Smooth muscle cell of the brain vasculature (primary cell): ENCODE results near the gene PRAMEF12.
"Not testable (repeated sequence)": the region's sequence is repeated elsewhere in the genome, so short reads cannot be mapped to it uniquely, and the experiment has no call there.

Experiments used
- DNase-seq: peaks from one replicate; pipeline ENCODE4 v3.0.0-alpha.2; 2012; ENCODE audit warnings: low read depth, low spot score

Gene PRAMEF12

DNA sequence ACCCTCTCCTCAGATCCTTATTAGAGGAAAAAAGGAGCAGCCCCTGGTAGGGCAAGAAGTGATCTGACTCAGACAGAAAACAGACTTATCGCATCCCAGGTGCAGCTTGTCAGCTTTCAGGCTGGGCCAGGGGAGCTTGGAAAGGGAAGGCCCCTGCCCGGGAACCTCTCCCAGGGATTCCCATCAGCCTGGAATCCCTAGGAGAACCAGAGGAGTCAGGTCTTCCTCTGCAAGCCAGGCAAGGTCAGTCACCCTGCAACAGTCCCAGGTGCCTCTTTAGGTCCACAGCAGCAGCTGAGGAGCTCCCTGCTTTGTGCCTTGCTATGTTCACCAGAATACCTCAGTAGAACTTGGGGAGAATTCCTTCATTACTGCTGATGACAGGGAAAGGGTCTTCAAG lies 2.9 kb upstream of the PRAMEF12 start:
- DNase-seq, result no peak

DNA sequence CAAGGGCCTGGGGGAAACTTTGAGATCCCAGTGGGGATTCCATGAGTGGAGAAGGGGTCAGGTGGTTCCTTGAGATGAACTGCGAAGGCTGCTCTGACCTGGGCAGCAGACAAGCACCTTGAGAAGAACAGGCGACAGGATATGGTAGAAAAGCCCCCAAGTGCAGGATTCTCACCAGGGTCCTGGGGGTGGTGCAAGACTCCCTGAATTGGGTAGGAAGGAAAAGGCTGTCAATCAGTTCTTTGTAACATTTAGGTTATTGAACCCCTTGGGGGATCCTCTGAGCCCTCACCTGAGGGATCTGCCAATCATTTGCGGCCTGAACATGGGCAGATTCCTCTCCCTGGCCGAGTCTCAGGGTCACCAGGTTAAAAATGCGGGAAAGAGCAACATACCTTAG lies 2.4 kb upstream of the PRAMEF12 start:
- no peak for DNase-seq

DNA sequence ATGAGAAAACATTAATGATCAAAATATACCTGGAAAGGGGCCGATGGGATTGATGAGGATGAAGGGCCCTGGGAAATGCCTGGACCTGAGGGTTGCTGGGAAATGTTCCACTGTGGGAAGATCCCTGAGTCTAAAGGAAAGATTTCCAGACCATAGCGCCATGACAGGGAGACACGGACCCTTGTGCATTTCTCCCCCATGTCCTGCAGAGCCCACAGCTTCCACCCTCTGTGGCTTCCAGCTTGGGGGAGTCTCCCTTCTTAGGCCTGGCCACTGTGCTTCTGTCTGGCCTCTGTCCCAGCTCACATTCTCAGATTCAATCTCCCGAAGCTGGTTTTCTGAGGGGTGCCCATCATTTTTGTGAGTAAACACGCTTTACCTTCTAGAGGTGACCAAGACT lies 1.0 kb upstream of the PRAMEF12 start:
- DNase-seq, result no peak

DNA sequence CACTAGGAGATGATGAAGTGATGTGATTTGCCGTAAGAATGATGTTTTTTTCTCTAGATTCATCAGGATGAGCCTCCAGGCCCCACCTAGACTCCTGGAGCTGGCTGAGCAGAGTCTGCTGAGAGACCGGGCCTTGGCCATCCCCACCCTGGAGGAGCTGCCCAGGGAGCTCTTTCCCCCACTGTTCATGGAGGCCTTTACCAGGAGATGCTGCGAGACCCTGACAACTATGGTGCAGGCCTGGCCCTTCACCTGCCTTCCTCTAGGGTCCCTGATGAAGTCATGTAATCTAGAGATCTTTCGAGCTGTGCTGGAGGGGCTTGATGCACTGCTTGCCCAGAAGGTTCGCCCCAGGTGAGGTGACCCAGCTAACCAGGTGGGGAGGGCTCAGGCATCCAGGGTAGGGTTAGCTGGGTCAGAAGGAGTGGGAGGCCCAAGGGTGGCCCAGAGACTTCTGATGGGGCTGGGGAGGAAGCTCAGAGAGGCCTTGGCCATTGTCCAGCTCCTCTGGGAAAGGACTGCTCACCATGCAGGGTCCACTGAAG lies 1.3 kb downstream of the PRAMEF12 start:
- DNase-seq, result no peak

DNA sequence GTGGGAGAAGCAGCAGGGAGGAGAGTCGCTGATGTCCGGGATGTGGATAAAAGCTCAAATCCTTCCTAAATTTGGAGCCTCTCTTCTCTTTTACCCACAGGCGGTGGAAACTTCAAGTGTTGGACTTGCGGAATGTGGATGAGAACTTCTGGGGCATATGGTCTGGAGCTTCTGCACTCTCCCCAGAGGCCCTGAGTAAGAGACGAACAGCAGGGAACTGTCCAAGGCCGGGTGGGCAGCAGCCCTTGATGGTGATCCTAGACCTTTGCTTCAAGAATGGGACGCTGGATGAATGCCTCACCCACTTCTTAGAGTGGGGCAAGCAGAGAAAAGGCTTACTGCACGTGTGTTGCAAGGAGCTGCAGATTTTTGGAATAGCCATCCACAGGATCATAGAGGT lies 1.9 kb downstream of the PRAMEF12 start:
- DNase-seq, result no peak

DNA sequence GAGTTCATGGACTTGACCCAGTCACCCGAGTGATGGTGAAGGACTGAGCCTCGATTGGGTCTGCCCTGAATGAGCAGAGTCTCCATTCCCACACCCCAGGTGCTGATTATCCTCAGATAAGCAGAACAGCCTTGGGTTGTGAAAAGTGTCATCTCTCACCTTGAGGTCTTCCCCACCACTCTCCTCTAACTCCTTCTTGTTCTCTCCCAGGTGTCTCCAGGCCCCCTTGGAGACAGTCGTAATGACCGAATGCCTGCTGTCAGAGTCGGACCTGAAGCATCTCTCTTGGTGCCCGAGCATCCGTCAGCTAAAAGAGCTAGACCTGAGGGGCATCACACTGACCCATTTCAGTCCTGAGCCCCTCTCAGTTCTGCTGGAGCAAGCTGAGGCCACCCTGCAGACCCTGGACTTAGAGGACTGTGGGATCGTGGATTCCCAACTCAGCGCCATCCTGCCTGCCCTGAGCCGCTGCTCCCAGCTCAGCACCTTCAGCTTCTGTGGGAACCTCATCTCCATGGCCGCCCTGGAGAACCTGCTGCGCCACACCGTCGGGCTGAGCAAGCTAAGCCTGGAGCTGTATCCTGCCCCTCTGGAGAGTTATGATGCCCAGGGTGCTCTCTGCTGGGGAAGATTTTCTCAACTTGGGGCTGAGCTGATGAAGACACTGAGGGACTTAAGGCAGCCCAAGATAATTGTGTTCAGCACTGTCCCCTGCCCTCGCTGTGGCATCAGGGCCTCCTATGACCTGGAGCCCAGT lies 3.4 kb downstream of the PRAMEF12 start:
- no peak for DNase-seq

DNA sequence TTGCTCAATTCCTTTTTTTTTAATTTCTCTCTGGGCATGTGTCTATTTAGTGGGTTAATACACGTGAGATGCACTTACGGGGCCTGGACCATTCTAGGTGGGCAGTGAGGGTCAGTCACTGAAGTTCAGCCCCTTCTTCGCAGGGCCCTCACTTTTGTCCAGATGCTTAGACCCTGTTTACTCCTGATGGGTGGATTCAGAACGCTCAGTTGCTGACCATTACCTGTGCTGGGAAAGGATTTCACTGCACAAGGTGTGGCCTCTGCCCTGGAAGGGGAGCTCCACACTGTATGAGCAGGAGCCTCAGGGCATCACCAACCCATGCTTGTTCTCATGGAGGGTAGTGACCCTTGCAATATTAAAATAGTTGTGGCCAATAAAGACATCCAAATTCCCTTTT lies 4.5 kb downstream of the PRAMEF12 start:
- no peak for DNase-seq

DNA sequence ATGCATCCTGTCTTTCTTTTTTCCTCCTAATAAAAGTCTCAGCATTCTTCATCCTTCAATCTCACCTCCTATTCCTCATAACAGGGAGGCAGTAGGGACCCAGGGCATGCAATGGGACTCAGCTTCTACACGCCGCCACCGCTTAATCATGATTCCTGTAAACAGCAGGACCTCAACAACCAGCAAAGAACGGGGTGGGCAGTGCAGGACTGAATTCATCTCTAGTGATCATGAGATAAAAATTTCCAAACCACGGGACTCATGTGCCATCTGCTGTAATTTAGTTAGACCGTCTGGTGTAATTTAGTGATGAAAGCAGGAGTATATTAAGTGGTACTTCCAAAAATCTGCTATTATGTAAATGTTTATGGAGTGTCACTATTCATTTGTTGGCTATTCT lies 5.4 kb downstream of the PRAMEF12 start:
- no peak for DNase-seq

DNA sequence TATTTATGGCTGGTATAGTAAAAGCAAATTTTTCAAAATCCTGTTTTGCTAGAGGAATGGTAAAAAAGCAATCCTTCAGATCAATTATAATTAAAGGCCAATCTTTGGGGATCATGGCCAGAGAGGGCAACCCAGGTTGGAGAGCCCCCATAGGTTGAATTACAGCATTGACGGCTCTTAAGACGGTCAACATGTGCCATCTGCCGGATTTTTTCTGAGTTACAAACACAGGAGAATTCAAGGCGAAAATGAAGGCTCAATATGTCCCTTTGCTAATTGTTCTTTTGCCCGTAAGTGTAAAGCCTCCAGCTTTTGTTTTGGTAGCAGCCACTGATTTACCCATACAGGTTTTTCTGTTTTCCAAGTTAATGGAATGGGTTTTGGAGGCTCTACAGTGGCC lies 8.0 kb downstream of the PRAMEF12 start:
- not testable (repeated sequence) for DNase-seq

DNA sequence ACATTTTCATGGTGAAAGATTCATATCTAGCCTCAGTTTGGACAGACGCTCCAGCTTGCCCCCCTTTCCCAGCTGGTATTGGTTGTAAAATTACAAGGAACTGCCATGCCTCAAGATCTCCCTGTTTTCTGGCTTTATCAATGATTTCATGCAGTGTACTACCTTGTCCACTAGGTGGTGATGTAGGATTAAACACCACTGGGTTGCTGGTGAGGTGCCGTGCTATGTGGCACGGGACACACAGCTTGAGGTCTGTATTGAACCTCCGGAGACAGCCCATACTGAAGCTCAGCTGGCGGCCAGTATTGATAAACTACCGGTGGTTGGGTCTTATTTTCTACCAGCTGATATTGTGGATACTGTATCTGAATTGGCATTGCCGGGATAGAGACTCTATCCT lies 10.2 kb downstream of the PRAMEF12 start:
- not testable (repeated sequence) for DNase-seq

DNA sequence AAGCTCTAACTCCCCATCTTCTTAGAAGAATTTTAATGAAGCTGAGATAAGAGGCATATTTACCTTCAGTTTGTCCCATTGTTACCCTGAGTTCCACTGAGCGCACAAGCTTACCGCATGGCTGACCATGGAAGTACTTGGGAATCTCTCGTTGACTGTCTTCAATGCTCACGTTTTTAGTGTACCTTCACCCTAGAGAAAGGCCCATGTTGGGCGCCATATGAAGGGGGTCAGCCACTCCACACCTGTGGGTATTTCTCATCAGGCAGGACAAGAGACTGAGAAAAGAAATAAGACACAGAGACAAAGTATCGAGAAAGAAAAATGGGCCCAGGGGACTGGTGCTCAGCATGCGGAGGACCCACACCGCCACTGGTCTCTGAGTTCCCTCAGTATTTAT lies 11.2 kb downstream of the PRAMEF12 start:
- DNase-seq, result not testable (repeated sequence)

DNA sequence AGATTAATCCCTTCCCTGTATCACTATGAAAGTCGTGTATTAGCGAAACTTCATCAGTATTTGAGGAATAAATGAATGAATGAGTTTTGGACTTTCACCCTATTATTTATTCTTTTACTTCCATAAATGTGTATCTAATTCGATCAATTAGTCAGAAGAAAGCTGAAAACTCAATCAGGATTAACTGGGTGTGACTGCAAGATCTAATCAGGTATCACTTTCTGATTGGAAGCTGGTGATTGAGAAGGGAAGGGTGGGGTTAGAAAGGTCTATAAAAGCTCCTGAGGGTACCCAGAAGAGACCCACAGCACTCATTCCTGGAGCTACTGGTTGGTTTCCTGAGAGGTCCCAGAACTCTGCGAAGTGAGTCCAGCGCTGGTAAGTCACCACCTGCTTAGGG lies 17.6 kb downstream of the PRAMEF12 start, which contains the start of gene PRAMEF1:
Gene PRAMEF1, plus strand, starts transcription at position 301 of the 400 bp plus-strand sequence. CDS start 1,831 bp downstream, outside the sequence.
- not testable (repeated sequence) for DNase-seq

DNA sequence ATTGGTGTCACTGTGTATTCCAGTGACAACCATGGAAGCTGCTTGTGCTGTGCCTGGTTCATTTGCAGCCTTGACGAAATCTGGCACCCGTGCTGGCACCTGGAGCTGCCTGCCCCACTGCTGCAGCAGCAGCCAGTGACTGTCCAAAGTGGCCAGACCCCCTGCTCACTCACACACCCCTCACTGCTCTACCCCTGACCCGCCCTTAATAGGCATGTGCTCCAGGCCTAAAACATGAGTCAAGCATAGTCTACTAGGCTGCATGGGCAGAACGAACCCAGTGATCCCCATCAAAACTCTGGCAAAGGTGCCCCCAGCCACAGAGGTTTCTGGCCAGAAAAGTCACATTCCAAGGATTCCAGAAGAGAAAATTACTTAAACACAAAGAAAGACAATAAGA lies 25.4 kb downstream of the PRAMEF12 start:
- DNase-seq, result no peak

DNA sequence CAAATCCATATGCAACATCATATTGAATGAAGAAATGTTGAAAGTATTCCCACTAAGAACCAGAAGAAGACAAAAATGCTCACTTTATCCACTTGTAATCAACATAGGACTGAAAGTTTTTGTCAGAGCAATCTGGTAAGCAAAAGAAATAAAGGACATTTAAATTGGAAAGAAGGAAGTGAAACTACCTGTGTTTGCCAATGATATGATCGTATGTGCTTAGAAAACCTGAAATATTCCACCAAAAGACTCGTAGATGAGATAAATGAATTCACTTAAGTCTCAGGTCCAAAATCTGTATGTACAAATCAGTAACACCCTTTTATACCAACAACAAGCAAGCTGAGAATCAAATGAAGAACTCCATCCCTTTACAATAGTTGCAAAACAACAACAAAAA lies 26.2 kb downstream of the PRAMEF12 start:
- no peak for DNase-seq

DNA sequence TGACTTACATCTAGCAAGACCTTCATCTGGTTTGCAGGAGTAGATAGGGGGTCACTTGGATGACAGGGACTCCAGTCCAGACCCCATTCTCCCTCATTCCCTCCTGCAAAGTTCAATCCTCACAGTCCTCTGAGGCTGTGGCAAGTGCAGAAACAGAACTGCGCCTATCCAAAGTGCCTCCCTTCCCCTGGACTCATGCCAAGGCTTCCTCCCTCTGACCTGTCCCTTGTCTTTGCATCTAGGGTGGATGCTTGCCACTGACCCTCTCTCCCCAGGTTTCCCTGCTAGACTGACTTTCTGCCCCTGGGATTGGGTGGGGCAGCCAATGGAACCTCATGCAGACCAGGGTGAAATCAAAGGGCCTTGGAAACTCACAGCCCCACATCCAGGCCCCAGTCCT lies 36.4 kb downstream of the PRAMEF12 start:
- no peak for DNase-seq

DNA sequence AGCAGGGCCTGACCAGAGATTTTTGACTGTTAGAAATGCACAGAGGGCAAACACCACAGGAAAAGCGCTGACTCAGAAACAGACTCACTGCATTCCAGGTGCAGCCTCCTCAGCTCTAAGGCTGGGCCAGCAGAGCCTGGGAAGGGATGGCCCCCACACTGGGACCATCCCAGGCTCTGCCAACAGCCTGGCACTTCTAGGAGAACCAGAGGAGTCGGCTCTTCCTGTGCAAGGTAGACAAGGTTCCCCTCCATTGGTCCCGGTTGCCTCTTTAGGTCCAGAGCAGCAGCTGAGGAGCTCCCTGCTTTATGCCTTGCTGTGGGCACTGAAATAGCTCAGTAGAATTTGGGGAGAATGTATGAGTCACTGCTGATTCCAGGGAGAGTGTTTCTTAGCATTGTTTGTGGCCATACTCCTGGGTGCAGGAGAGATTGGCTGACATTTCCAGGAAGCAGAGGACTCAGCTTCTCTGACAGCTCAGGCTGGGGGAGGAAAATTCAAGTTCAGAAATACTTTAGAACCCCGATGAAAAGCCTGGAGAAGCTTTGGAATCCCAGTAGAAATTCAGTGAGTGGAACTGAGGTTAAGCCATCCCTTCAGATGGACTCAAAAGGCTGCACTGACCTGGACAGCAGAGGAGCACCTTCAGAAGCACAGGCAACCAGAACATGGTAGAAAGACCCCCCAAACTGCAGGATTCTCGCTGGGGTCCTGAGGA lies 37.3 kb downstream of the PRAMEF12 start:
- no peak for DNase-seq

DNA sequence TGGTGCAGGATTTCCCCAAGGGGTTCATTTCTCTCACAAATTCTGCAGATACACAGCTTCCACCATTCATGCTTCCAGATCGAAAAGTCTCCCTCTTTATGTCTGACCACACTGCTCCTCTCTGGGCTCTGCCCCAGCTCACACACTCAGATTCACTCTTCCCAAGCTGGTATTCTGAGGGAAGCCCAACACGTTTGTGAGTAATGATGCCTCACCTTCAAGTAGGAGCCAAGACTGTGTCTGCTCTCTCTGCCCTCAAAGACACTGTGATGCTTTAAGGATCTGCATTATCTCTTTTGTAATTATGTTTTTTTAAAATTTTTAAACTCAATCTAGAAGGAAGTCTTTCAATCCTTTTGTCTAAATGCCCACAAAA lies 37.9 kb downstream of the PRAMEF12 start:
- DNase-seq, result no peak

DNA sequence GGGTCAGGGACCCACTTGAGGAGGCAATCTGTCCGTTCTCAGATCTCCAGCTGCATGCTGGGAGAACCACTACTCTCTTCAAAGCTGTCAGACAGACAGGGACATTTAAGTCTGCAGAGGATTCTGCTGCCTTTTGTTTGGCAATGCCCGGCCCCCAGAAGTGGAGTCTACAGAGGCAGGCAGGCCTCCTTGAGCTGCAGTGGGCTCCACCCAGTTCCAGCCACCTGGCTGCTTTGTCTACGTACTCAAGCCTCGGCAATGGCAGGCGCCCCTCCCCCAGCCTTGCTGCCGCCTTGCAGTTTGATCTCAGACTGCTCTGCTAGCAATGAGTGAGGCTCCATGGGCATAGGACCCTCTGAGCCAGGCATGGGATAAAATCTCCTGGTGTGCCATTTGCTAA lies 45.5 kb downstream of the PRAMEF12 start:
- not testable (repeated sequence) for DNase-seq
